Stimulated activated CD8-positive, alpha-beta memory T cell treated with anti-CD3 and anti-CD28 coated beads, Interleukin-4, amount 100 ng/mL, for 4 hours (primary cell): Measurements from ENCODE around the gene INAVA.
"Not testable (repeated sequence)": the region's sequence is repeated elsewhere in the genome, so short reads cannot be mapped to it uniquely, and the experiment has no call there.

Experiments
- DNase-seq, 2 donors: peaks; one replicate each; pipeline ENCODE4 v3.0.0-alpha.2; 2020; ENCODE audit warnings: low read depth in 2 of 2, low spot score in 1 of 2

The INAVA gene

DNA sequence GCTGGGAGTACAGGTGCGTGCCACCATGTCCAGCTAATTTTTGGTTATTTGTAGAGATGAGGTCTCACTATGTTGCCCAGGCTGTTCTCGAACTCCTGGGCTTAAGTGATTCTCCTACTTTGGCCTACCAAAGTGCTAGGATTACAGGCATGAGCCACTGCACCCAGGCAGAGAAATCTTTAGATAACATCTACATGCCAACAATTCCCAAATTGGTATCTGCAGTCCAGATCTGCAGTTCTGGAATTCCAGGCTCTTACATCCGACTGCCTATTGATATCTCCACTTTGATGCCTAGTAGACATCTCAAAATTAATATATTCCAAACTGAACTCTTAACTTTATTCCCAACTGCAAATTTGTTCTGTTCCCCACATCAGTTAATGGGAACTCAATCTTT lies 23.3 kb downstream of the INAVA start:
- no peak for DNase-seq

DNA sequence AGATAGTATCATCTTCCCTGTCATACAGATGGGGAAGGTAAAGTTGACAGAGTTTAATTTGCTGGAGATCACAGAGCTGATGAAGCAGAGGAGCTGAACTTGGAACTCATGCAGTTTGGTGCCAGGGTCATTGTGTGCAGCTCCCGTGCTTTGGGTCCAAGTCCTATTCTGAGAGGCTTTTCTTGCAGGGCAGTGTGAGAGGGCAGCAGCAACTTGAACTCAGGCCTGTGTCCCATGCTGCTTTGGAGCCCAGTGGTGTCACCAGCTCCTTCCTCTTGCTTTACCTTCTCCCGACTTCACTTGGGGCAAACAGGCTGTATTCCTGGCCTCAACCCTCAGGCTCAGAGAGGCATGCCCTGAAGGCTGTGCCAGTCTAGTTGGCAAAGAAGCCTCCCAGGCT lies 24.7 kb downstream of the INAVA start:
- DNase-seq = no peak

DNA sequence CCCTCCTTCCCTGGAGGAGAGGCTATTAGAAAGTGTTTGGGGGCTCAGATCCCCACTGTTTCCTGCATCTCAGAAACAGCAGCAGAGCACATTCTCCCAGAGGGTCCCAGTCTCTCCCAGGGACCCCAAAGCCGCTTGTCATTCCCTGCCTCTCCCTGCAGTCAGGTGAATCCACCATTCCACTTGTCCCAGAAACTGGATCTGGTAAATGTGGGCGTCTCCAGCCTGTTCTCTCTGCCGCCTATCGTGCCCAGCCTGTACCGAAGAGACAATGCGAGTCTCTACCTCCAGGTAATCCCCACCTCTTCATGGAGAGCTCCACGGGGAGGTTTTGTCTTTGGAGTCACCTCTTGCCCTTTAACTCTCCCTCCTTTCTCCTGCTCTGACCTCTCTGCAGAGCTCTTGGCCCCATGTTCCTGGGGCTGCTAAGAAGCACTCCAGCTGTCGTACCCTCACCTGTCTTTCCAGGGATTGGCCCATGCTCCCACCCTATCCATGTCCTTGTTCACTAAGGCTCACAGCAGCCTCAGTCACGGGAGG lies 26.9 kb downstream of the INAVA start:
- no peak for DNase-seq

DNA sequence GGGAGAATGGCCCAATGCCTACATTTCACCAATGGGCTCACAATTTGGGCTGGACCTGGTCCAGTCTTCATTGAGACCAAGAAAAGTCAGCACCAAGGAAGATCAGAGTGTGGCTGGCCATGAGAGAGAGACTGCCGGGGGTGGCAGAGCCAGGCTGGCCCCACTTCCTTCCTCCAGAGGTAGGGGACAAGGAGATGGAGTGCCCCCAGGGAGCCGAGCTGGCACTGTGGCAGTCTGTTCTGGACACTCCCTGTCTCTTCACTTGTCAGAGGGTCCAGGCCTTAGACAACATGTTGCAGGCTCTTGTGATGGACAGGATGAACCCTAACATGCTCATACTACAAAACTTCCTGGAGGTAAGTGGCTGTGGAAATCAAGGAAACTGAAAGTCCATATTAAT lies 27.7 kb downstream of the INAVA start:
- DNase-seq = no peak

DNA sequence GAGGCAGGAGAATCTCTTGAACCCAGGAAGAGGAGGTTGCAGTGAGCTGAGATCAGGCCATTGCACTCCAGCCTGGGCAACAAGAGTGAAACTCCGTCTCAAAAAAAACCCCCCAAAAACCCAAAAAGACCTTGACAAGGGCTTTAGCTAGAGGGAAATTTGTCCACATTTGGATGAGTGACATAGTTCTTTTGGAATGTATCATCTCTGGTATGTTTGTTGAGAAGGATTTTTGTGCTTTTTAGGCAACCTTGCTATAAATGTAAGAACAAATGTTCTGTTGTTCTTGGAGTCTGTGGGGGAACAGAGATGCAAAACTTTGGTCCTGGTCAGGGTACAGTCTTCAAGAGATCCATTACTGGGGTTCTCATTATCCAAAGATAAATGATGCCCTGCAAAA lies 28.9 kb downstream of the INAVA start:
- DNase-seq = no peak

DNA sequence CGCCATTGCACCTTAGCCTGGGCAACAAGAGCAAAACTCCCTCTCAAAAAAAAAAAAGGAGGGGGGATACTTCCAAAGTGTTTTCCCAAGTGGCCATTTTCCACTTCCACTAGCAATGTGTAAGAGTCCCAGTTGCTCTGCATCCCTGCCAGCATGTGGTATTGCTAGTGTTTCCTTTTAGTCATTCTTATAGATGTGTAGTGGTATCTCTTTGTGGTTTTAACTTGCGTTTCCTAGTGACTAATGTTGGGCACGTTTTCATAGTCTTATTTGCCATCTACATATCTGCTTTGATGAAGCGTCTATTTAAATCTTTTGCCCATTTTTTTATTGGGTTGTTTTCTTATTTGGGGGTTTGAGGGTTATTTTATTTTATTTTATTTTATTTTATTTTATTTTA lies 31.1 kb downstream of the INAVA start:
- no peak for DNase-seq

DNA sequence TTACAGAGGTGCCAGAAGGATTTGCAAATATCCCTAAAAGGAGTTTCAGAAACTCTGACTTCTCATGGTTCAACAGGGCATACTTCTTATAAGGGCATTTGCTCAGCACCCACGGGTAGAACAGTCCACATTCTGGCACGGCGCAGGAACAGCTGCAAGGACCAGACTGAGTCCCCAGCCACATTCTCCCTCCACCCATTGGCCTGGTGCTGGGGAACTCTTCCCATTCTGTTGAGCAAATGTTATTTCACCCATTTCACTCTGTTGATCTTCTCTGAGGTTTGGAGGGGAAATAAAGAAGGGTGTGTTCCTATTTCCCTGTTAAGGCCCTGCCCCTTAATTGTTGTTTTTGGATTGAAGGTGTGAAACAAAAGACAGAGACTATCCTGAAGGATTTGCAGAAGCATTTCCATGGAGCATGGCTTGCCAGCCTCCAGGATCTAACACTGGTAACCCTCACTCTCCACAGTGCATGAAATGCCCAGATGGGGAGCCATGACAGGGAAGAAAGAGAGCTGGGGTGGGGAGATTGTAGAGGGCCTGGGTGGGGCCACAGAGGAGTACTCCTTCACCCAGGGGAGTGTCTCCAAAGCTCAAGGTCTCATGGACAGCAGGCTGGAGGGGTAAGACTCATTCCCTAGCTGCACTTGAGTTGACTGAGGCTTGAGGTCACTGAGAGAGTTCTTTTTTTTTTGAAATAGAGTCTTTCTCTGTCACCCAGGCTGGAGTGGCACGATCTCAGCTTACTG lies 35.0 kb downstream of the INAVA start:
- DNase-seq = no peak

DNA sequence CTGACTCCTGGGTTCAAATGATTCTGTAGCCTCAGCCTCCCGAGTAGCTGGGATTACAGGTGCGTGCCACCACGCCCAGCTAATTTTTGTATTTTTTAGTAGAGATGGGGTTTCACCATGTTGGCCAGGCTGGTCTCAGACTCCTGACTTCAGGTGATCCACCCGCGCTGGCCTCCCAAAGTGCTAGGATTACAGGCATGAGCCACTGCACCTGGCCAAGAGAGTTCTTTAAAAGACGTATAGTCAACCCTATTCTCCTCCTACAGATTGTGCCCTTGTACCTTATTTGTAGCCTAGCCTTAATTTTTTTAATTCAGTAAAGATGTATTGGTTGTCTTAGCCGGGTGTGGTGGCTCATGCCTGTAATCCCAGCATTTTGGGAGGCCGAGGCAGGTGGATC lies 35.6 kb downstream of the INAVA start:
- not testable (repeated sequence) for DNase-seq

DNA sequence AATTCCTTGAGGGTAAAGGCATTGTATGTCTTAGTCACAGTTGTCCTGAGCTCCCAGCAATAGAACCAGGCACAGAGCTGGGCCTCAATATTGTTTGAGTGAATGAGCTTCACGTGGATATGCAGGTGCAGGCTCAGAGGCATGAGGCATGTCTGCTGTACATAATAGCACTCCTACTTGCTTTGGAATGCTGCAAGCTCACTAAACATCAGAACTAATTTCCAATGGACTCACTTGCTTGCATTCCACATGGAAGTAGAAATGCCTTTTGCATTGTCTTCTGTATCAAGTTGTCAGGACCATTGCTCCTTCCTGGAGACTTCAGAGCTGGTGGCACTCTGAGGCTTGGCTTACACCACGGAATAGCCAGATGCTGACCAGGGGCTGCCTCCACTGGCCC lies 37.1 kb downstream of the INAVA start:
- no peak for DNase-seq

DNA sequence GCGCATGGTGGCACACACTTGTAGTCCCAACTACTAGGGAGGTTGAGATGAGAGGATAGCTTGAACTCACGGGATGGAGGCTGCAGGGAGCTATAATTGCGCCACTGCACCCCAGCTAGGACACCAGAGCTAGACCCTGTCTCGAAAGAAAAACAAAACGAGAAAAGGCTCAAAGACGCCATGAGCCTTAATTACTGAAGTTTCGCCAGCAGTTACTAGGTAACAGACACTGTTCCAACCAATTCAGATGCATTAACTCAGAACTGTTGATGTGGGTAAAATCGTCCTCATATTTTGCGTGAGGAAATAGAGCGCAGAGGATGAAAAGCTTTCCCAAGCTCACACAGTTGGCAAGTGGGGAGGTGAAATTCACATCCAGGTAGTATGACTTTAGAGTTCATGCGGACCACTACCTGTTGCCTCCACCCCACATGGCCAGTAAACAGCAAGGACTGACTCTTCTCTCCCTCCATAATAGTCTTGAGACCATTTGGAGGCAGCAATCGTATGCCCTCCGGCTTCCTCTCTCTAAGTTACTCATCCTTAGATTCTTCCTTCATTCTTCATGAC lies 40.1 kb downstream of the INAVA start:
- no peak for DNase-seq

DNA sequence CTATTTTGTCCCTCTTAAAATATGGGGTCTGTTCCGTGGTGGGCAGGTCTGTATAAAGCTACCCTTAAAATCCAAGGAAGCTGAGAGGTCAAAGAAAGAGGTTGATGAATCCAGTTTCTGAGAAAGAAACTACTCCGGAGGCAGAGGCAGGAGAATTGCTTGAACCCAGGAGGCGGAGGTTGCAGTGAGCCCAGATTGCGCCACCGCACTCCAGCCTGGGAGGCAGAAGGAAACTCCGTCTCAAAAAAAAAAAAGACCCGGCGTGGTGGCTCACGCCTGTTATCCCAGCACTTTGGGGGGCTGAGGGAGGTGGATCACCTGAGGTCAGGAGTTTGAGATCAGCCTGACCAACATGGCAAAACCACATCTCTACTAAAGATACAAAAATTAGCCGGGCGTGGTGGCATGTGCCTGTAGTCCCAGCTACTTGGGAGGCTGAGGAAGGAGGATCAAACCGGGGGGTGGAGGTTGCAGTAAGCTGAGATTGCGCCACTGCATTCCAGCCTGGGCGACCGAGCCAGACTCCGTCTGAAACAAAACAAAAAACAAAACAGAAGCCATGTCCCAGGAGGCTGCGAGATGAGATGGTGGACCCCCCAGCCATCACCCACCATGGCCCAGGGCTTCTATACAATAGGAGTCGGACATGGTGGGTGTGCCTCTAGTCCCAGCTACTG lies 40.7 kb downstream of the INAVA start:
- not testable (repeated sequence) for DNase-seq

DNA sequence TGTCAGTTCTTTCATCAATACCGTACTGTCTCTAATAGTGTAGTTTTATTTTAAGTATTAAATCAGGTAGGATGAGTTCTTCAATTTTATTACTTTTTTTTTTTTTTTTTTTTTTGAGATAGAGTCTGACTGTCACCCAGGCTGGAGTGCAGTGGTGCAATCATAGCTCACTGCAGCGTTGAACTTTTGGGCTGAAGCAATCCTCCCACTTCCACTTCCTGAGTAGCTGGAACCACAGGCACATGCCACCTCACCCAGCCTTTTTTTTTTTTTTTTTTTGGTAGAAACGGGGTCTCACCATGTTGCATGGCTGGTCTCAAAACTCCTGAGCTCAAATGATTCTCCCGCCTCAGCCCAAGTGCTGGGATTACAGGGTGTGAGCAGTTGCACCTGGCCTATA lies 44.3 kb downstream of the INAVA start:
- no peak for DNase-seq

DNA sequence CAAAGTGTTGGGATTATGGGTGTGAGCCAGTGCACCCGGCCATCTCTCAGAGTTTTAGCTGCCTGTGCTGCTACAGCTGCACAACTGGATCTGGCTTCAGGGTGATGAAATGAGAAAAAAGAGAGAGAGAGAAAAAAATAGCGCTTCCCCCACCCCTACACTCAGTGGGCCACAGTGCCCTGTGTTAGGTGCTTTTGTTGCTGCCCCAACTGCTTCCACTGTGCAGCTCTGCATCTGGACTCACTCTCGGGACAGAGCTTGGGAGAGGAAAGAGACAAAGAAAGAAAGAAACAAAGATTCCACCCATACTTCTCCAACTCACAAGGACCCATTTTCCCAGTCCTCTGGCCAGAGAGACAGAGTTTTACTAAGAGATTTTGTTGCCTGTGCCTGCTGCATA lies 50.4 kb downstream of the INAVA start:
- no peak for DNase-seq

DNA sequence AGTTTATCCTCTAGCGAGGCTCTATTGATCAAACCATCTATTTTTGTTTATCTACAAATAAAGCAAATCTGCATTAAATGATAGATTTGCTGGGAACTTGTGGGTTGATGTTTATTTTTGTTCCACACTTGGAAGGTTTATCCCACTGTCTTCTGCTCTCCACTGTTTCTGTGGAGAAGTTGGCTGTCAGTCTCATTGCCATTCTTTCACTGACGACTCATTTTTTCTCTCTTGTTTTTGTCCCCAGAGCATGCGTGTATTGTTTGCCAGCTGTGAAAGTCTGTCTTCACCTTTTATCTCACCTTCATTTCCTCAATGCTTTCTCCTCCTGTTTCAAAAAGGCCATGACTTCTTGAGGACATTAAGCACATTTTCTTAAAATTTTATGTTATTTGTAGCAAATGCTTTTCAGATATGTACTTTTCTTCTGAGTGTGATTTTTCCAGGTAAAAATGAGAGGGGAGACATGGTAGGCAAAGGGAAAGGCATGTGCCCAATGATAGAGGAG lies 52.4 kb downstream of the INAVA start:
- no peak for DNase-seq

DNA sequence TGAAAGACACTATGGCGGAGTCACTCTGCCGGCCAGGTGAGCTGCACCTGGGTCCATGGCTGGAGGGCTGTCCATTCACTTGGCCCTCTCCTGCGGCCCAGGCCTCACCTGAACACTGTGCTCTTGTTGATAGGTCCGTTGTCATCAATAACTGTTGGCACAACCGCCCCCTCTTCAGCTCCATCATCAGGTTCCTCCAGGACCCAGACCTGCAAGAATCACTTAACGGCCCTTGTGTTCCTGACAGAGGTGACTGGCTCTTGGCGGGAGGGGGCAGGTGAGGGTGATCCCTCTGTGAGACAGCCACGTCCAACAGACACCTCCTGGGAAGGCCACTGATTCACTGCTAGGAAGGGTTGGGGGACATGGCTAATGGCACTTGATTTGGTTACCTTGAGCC lies 54.9 kb downstream of the INAVA start:
- DNase-seq = no peak

DNA sequence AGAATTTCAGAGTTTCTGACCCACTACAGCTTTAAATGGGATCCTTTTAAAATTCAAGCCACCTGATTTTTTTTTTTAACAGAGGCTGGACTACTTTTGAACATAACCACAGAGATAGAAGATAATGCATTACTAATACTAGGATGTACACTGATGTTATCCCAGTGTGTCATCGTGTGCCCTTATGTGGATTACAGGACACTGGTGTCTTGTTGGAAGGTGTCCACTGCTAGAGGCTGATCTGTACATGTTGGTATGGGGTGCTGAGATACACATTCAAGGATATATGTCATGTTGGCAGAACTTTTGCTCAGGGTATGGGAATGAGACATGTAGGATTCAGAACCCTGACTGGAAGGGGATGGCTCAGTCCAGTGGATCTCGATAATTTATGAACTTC lies 56.3 kb downstream of the INAVA start:
- DNase-seq = no peak

DNA sequence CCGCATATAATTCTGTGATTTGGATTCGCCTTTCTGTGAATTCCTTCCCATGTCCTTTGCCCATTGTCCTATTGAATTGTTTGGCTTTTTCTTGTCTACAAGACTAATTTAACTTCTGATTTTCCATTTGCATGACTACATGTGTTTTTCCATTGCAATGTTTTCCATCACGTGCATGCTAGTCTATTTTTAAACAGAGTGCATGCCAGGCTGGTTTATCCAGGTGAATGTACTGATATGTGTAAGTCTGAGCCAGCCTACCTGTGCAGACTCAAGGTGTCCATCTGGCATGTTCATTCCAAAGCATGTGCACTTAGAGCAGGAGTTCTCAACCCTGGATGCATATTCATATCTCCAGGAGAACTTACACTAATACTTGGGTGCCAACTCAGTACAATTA lies 59.7 kb downstream of the INAVA start:
- no peak for DNase-seq

DNA sequence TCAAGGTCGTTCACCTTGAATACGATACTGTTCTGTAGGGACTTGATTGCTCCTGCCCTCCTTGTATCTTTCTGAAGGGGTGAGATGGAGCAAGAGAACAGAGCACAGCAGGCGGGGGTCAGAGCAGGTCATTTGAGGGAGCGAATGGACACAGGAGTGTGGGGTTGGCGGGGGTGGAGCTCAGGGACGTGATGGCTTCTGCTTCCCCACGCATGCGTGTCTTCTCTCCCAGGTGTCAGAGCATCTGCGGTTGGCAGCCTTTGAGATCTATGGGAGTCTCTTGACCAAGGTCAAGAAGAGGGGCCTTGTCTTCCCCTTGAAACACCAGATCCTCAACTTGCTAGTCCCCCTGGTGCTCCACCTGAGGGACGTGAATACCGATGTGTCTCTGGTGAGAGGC lies 63.9 kb downstream of the INAVA start:
- DNase-seq = no peak

DNA sequence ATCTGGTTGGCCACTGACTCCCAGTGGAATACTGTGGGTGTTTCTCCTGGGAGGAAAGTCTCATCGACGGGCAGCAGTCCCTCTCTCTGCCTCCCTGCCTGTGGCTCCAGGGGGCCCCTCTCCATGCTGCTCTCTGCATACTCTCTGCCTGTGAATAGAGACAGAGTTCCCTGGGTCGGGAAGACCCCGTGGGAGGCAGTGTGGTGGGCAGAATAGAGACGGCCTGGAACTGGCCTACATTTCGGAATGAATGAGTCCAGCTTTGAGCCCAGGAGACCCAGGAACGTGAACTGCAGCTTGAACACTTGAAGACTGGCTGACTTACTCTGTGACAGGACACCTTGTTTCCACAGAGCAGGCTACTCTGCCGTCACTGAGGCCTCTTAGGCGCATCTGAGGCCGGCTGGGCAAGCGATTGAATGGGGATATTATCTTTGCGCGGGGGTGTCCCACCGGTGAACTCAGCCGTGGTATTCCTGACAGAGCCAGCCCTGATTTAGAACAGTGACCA lies 64.8 kb downstream of the INAVA start:
- DNase-seq = no peak

DNA sequence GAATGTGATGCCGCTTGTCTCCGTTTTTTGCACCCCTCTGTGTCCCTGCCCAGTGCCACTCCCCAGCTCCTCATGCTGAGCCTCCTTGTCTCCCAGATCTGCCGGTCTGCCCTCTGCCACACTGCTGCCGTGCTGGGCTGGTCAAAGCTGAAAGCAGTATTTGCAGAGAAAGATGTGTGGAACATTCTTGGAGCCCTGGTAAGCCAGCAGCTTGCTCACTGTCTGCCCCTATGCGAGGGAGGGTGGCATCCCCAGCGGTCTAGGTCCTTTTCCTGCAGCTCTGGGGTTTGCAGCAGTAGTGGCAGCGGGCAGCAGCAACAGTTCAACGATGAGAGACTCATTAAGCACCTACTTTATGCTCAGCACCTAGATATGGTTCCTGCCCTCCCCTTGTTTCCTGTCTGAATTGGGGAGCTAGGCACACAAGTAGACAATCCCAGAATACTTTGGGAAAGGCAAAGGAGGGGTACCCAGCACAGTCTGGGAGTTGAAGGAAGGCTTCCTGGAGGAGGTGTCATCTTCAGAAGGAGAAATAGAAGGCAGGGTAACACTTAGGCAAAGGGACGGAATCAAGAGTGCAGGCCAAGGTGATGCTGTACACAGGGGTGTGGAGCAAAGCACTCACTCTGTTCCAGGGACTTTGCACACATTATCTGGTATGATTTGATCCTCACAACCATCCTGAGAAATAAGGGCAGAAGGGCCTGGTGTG lies 65.7 kb downstream of the INAVA start:
- DNase-seq = no peak

DNA sequence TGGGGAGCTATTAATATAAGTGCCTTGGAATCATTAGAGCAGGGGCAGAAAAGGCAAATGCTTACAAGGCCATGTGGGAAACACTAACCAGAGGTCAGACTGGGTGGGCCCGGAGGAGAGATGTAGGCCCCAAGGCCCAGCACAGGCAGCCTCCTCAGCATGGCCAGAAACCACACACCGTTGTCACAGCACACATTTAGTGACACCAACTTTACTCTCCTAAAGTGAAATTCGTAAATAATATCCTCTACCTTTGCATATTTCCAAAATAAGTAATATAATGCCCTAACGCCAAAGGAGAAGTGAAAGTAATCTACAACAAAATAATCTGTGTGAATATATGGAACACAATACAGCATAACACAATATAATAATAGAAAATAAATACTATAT lies 66.2 kb downstream of the INAVA start:
- no peak for DNase-seq
